ENCODE data around the gene KLHL8. TPM values are rescaled to one million over a fixed set of nuclear protein-coding genes. Genes with fewer than 3 reads are reported as not detected.

The KLHL8 gene
- total RNA-seq, 1 donor from 2014 or later, result 36.0 TPM

DNA sequence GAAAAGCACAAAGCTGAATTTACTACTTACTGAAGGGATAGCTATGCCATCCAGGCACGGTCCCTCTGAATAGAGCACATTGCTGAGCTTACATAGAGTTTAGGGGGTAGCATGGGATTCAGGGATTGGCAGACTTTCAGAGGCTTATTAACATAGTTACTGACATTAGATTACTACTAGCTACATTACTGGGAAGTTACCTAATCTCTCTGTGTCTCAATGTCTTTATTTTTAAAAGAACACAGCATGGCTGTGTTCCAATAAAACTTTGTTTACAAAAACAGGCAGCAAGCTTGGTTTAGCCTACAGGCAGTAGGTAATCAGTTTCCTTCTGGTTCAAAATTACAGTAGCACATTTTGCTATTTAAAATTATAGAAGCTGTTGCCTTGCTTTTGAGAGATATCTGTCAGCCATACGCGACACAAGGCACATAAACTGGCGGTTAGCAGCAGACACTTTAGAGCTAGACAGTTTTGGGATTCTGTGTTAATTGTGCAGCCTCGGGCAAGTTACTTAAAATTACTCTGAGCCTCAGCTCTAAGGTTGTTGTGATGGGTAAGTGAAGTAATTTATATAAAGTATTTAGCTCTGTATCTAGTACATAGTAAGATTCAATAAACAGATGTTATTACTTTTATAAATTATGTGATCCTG, 6.9 kb downstream of the KLHL8 start:
- no peaks in the 10 kb centered on the region for H3K9me3 ChIP-seq (ENCODE audit: control insufficient read depth in 3 of 3, low read length in 3 of 3)
- peaks cover 0 to 2% (median 0%) of the 10 kb centered on the region in 3 donors for H3K36me3 ChIP-seq (ENCODE audit: control insufficient read depth in 3 of 3, insufficient read depth in 3 of 3, low read length in 3 of 3)
- H3K9ac ChIP-seq (ENCODE audit: low read depth in 1 of 3, low read length in 3 of 3), result no peak overlapping the region
- H3K4me1 ChIP-seq (ENCODE audit: control insufficient read depth in 3 of 3, insufficient read depth in 3 of 3, low read length in 3 of 3), result peaks cover 5 to 17% (median 12%) of the 10 kb centered on the region in 3 donors
- no peaks in the 10 kb centered on the region for H3K27me3 ChIP-seq (ENCODE audit: control insufficient read depth in 3 of 3, insufficient read depth in 3 of 3, low read length in 3 of 3)
- no peak overlapping the region for H3K4me3 ChIP-seq (ENCODE audit: low read length in 3 of 3)
- no peak overlapping the region for H3K27ac ChIP-seq (ENCODE audit: low read depth, low read length)

DNA sequence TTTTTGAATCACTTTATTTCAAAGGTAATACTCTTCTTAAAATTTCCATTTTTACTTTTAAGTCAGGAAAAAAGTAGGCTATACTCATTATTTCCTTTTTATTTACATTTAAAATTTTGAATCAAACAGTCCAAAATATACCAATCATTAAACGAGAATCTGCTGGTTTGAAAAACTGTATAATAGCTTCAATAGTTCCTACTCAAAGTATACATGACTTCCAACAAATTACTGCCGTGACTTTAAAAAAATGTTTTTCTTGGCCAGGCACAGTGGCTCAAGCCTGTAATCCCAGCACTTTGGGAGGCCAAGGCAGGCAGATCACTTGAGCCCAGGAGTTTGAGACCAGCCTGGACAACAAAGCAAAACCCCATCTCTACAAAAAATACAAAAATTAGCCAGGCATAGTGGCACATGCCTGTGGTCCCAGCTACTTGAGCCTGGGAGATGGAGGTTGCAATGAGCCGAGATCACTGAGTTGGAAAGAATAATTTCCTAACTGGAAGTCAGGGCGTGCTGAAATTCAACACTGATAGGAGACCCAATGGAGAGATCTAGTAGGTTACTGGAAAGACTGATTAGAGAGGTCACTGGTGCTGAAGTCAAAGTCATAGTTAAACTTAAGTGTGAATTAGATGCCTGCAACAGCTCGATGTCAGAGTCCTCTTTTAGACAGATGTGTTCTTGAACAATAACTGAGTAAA, 9.0 kb downstream of the KLHL8 start:
- Histone ChIP-seq H3K27me3 (ENCODE audit: control insufficient read depth in 3 of 3, insufficient read depth in 3 of 3, low read length in 3 of 3) (no peaks in the 10 kb centered on the region), H3K9me3 (ENCODE audit: control insufficient read depth in 3 of 3, low read length in 3 of 3) (no peaks in the 10 kb centered on the region), H3K4me1 (ENCODE audit: control insufficient read depth in 3 of 3, insufficient read depth in 3 of 3, low read length in 3 of 3) (peaks cover 5 to 17% (median 12%) of the 10 kb centered on the region in 3 donors), H3K4me3 (ENCODE audit: low read length in 3 of 3) (no peak overlapping the region), H3K9ac (ENCODE audit: low read depth in 1 of 3, low read length in 3 of 3) (no peak overlapping the region), H3K27ac (ENCODE audit: low read depth, low read length) (no peak overlapping the region), H3K36me3 (ENCODE audit: control insufficient read depth in 3 of 3, insufficient read depth in 3 of 3, low read length in 3 of 3) (peaks cover 0 to 6% (median 0%) of the 10 kb centered on the region in 3 donors)

DNA sequence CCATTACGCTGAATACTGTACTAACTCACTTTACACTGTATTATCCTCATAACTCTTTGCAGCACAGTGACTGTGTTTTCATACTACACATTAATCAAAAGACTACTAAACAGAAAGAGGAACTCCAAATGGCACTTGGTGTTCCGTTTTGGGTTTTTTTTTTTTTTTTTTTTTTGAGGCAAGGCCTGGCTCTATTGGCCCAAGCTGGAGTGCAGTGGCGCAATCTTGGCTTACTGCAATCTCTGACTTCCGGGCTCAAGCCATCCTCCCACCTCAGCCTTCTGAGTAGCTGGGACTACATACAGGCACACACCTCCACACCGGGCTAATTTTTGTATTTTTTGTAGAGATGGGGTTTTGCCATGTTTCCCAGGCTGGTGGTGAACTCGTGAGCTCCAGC, 10.7 kb downstream of the KLHL8 start:
- H3K4me1 ChIP-seq (ENCODE audit: control insufficient read depth in 3 of 3, insufficient read depth in 3 of 3, low read length in 3 of 3), result peaks cover 5 to 17% (median 12%) of the 10 kb centered on the region in 3 donors
- H3K9ac ChIP-seq (ENCODE audit: low read depth in 1 of 3, low read length in 3 of 3), result no peak overlapping the region
- no peak overlapping the region for H3K27ac ChIP-seq (ENCODE audit: low read depth, low read length)
- no peak overlapping the region for H3K4me3 ChIP-seq (ENCODE audit: low read length in 3 of 3)
- no peaks in the 10 kb centered on the region for H3K27me3 ChIP-seq (ENCODE audit: control insufficient read depth in 3 of 3, insufficient read depth in 3 of 3, low read length in 3 of 3)
- no peaks in the 10 kb centered on the region for H3K9me3 ChIP-seq (ENCODE audit: control insufficient read depth in 3 of 3, low read length in 3 of 3)
- peaks cover 0 to 6% (median 0%) of the 10 kb centered on the region in 3 donors for H3K36me3 ChIP-seq (ENCODE audit: control insufficient read depth in 3 of 3, insufficient read depth in 3 of 3, low read length in 3 of 3)

DNA sequence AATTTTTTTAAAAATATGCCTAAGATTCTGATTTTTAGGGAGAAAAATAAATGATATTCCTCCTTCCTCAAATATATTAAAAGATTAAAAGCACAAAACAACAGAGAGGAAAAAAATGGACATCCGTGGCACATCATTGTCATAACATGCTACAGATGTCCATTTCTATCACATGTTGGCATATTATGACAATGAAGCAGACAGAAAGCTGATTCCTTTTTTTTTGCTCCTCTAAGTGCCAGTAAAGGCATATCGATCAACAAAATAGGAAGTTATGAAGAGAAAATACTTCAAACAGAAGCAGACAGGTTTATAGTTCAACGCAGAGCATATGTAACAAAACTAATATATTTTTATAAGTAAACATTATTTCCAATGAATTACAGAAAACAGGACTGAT, 11.2 kb downstream of the KLHL8 start:
- H3K27ac ChIP-seq (ENCODE audit: low read depth, low read length), result no peak overlapping the region
- H3K36me3 ChIP-seq (ENCODE audit: control insufficient read depth in 3 of 3, insufficient read depth in 3 of 3, low read length in 3 of 3), result peaks cover 0 to 6% (median 0%) of the 10 kb centered on the region in 3 donors
- no peak overlapping the region for H3K4me3 ChIP-seq (ENCODE audit: low read length in 3 of 3)
- no peaks in the 10 kb centered on the region for H3K9me3 ChIP-seq (ENCODE audit: control insufficient read depth in 3 of 3, low read length in 3 of 3)
- H3K4me1 ChIP-seq (ENCODE audit: control insufficient read depth in 3 of 3, insufficient read depth in 3 of 3, low read length in 3 of 3), result peaks cover 5 to 17% (median 12%) of the 10 kb centered on the region in 3 donors
- no peaks in the 10 kb centered on the region for H3K27me3 ChIP-seq (ENCODE audit: control insufficient read depth in 3 of 3, insufficient read depth in 3 of 3, low read length in 3 of 3)
- H3K9ac ChIP-seq (ENCODE audit: low read depth in 1 of 3, low read length in 3 of 3), result no peak overlapping the region

DNA sequence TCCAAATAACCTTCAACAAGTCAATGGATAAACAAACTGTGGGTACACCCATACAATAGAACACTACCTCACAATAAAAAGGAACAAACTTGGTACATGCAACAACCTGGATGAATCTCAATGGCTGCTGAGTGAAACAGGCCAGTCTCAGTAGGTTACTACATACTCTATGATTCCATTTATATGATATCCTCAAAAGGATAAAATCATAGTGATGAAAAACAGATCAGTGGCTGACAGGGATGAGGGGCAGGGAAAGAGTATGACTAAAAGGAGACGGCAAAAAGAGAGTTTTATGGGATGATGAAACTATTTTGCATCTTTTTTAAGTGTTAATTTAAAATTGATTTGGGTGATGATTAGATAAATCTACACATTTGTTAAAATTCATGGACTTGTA, 15.9 kb downstream of the KLHL8 start:
- Histone ChIP-seq H3K4me3 (ENCODE audit: low read length in 3 of 3) (no peak overlapping the region), H3K9me3 (ENCODE audit: control insufficient read depth in 3 of 3, low read length in 3 of 3) (no peaks in the 10 kb centered on the region), H3K36me3 (ENCODE audit: control insufficient read depth in 3 of 3, insufficient read depth in 3 of 3, low read length in 3 of 3) (peaks cover 0 to 6% (median 0%) of the 10 kb centered on the region in 3 donors), H3K27me3 (ENCODE audit: control insufficient read depth in 3 of 3, insufficient read depth in 3 of 3, low read length in 3 of 3) (no peaks in the 10 kb centered on the region), H3K4me1 (ENCODE audit: control insufficient read depth in 3 of 3, insufficient read depth in 3 of 3, low read length in 3 of 3) (no peaks in the 10 kb centered on the region), H3K27ac (ENCODE audit: low read depth, low read length) (no peak overlapping the region), H3K9ac (ENCODE audit: low read depth in 1 of 3, low read length in 3 of 3) (no peak overlapping the region)

DNA sequence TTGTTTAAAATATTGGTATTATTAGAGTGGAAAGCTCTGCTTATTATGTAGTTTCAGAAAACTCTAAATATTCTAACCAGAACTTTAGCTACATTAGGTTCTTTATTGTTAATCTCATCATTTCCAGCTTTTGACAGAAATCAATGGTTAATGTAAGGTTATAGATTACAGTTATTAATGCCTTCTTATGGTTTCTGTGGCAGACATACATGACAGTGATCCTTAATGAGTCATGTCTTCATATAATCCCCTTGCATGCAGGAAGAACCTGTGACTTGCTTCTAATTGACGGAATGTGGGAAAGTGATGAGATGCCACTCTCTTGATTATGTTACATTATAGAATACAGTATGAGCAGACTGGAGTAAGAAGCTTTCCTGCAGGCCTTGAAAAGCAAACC, 23.5 kb downstream of the KLHL8 start:
- peaks cover 0 to 9% (median 0%) of the 10 kb centered on the region in 3 donors for H3K4me1 ChIP-seq (ENCODE audit: control insufficient read depth in 3 of 3, insufficient read depth in 3 of 3, low read length in 3 of 3)
- H3K9ac ChIP-seq (ENCODE audit: low read depth in 1 of 3, low read length in 3 of 3), result no peak overlapping the region
- no peaks in the 10 kb centered on the region for H3K27me3 ChIP-seq (ENCODE audit: control insufficient read depth in 3 of 3, insufficient read depth in 3 of 3, low read length in 3 of 3)
- H3K27ac ChIP-seq (ENCODE audit: low read depth, low read length), result no peak overlapping the region
- H3K4me3 ChIP-seq (ENCODE audit: low read length in 3 of 3), result no peak overlapping the region
- no peaks in the 10 kb centered on the region for H3K9me3 ChIP-seq (ENCODE audit: control insufficient read depth in 3 of 3, low read length in 3 of 3)
- no peaks in the 10 kb centered on the region for H3K36me3 ChIP-seq (ENCODE audit: control insufficient read depth in 3 of 3, insufficient read depth in 3 of 3, low read length in 3 of 3)

DNA sequence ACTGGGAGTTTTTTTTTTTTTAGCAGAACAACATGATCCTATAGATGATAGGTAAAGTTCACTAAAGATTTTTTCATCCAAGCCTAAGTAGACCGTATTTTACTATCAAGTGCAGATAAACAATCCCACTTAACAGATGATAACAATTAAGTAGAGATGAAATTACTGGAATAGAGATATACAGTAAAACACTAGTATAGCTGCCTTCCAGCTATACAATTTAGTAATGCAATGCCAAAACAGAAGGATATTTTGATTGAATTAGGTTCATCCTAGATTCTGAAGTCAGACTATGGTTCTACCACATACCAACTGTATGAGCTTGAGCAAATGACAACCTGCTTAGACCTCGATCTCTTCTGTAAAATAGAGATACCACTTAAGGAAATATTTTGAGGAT, 24.3 kb downstream of the KLHL8 start:
- Histone ChIP-seq H3K9me3 (ENCODE audit: control insufficient read depth in 3 of 3, low read length in 3 of 3) (no peaks in the 10 kb centered on the region), H3K27me3 (ENCODE audit: control insufficient read depth in 3 of 3, insufficient read depth in 3 of 3, low read length in 3 of 3) (no peaks in the 10 kb centered on the region), H3K9ac (ENCODE audit: low read depth in 1 of 3, low read length in 3 of 3) (no peak overlapping the region), H3K36me3 (ENCODE audit: control insufficient read depth in 3 of 3, insufficient read depth in 3 of 3, low read length in 3 of 3) (no peaks in the 10 kb centered on the region), H3K4me1 (ENCODE audit: control insufficient read depth in 3 of 3, insufficient read depth in 3 of 3, low read length in 3 of 3) (peaks cover 0 to 9% (median 0%) of the 10 kb centered on the region in 3 donors), H3K27ac (ENCODE audit: low read depth, low read length) (no peak overlapping the region), H3K4me3 (ENCODE audit: low read length in 3 of 3) (no peak overlapping the region)

DNA sequence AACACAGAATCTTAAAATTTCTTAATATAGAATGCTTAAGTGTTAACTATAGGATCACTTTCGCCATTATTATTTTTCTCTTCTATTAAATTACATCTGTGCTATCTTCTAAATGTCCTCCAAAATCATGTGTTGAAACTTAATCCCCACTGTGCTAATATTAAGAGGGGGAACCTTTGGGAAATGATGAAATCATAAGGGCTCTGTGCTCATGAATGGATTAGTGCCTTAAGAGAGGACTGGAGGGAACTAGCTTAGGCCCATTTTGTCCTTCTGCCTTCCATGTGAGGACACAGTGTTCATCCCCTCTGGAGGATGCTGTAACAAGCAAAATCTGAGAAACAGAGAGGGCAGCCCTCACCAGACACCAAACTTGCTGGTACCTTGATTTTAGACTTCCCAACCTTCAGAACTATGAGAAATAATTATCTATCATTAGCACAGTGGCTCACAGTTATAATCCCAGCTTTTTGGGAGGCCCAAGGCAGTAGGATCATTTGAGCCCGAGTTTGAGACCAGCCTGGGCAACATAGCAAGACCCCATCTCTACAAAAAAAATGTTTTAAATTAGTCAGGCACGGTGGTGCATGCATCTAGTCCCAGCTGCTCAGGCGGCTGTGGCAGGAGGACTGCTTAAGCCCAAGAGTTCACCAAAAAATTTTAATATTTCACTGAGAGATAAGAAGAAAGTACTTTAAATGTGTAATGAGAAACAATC, 26.3 kb downstream of the KLHL8 start:
- H3K9me3 ChIP-seq (ENCODE audit: control insufficient read depth in 3 of 3, low read length in 3 of 3), result no peaks in the 10 kb centered on the region
- no peaks in the 10 kb centered on the region for H3K27me3 ChIP-seq (ENCODE audit: control insufficient read depth in 3 of 3, insufficient read depth in 3 of 3, low read length in 3 of 3)
- no peak overlapping the region for H3K27ac ChIP-seq (ENCODE audit: low read depth, low read length)
- no peak overlapping the region for H3K4me3 ChIP-seq (ENCODE audit: low read length in 3 of 3)
- H3K4me1 ChIP-seq (ENCODE audit: control insufficient read depth in 3 of 3, insufficient read depth in 3 of 3, low read length in 3 of 3), result peaks cover 0 to 9% (median 0%) of the 10 kb centered on the region in 3 donors
- no peak overlapping the region for H3K9ac ChIP-seq (ENCODE audit: low read depth in 1 of 3, low read length in 3 of 3)
- H3K36me3 ChIP-seq (ENCODE audit: control insufficient read depth in 3 of 3, insufficient read depth in 3 of 3, low read length in 3 of 3), result no peaks in the 10 kb centered on the region

DNA sequence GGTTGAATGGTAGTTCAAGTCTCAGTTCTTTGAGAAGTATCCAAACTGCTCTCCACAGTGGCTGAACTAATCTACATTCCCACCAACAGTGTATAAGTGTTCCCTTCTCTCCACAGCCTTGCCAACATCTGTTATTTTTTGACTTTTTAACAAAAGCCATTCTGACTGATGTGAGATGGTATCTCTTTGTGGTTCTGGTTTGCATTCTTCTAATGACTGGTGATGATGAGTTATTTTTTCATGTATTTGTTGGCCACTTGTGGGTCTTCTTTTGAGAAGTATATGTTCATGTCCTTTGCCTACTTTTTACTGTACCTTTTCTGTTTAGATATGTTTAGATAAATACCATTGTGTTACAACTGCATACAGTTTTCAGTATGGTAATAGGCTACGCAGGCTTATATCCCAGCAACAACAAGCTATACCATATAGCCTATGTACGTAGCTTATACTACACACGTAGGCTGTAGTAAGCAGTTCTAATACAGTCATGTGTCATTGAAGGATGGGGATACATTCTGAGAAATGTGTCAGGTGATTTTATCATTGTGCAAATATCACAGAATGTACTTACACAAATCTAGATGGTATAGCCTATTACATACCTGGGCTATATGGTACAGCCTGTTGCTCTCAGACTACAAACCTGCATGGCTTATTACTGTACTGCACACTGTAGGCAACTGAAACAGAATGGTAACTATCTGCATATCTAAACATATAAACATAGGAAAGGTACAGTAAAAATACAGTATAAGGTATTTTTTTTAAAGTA, 28.1 kb downstream of the KLHL8 start:
- Histone ChIP-seq H3K36me3 (ENCODE audit: control insufficient read depth in 3 of 3, insufficient read depth in 3 of 3, low read length in 3 of 3) (no peaks in the 10 kb centered on the region), H3K9ac (ENCODE audit: low read depth in 1 of 3, low read length in 3 of 3) (no peak overlapping the region), H3K27ac (ENCODE audit: low read depth, low read length) (no peak overlapping the region), H3K4me3 (ENCODE audit: low read length in 3 of 3) (no peak overlapping the region), H3K9me3 (ENCODE audit: control insufficient read depth in 3 of 3, low read length in 3 of 3) (no peaks in the 10 kb centered on the region), H3K4me1 (ENCODE audit: control insufficient read depth in 3 of 3, insufficient read depth in 3 of 3, low read length in 3 of 3) (peaks cover 0 to 8% (median 0%) of the 10 kb centered on the region in 3 donors), H3K27me3 (ENCODE audit: control insufficient read depth in 3 of 3, insufficient read depth in 3 of 3, low read length in 3 of 3) (no peaks in the 10 kb centered on the region)
